HEK293T (cell line): ENCODE measurements around the gene KRTAP17-1.

ENCODE experiments used
- BHLHE40 ChIP-seq: fragments of 450-650 bp; IDR thresholded peaks from 2 replicates; pipeline ENCODE4 v1.6.1; 2016; ENCODE audit warnings: mild to moderate bottlenecking, moderate library complexity, borderline replicate concordance
- FOXM1 ChIP-seq: fragments of 450-650 bp; IDR thresholded peaks from 2 replicates; pipeline ENCODE4 v1.6.1; 2017; ENCODE audit warnings: mild to moderate bottlenecking, borderline replicate concordance
- L3MBTL2 ChIP-seq: fragments of 450-650 bp; conservative IDR thresholded peaks from 2 replicates; pipeline ENCODE4 v1.6.1; 2016; ENCODE audit warnings: mild to moderate bottlenecking

DNA sequence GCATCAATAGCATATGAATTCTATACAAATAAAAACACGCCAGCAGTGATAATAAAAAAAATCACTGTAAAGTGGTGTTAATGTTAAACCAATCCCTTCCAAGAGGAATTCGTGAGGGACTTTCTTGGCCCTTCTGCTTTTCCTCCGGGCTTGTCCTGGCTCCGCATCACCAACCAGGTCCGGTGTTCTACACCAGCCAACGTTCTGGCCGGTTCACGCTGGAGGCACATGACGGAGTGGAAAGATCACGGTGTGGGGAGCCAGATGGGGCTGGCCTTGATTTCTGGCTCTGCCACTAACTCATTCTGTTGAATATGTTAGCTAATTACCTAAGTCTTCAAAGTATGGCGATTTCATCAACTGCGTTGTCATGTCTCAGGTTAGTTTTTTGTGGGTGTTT, 11.4 kb downstream of the KRTAP17-1 start:
- no peak for TF ChIP-seq L3MBTL2
- no peak for TF ChIP-seq FOXM1
- no peak for TF ChIP-seq BHLHE40
